Measurements from ENCODE around the gene CRYZ.

The CRYZ gene

GRCh38 chr1:74712881-74713280 lies 20.0 kb downstream of the CRYZ start:
- no peak for TF ChIP-seq GATA1 (IDR thresholded peaks at IDR 0.05; ENCODE audit: low read depth, low read length)
- DNase-seq = no peak

- DNase-seq = no peak
- TF ChIP-seq GATA1 (IDR thresholded peaks at IDR 0.05; ENCODE audit: low read depth, low read length) (no peak), POLR2A (IDR thresholded peaks at IDR 0.05; ENCODE audit: low read length) (no peak)
Measured at GRCh38 chr1:74703386-74704182, 29.3 kb downstream of the CRYZ start.

GRCh38 chr1:74699331-74699730 lies 33.5 kb downstream of the CRYZ start:
- no peak for DNase-seq
- no peak for TF ChIP-seq POLR2A (IDR thresholded peaks at IDR 0.05; ENCODE audit: low read length)

- TF ChIP-seq POLR2A (IDR thresholded peaks at IDR 0.05; ENCODE audit: low read length) (no peak), GATA1 (IDR thresholded peaks at IDR 0.05; ENCODE audit: low read depth, low read length) (no peak)
- no peak for DNase-seq
Measured at GRCh38 chr1:74697832-74698231, 35.0 kb downstream of the CRYZ start.

GRCh38 chr1:74693473-74693872 lies 39.4 kb downstream of the CRYZ start:
- no peak for DNase-seq
- TF ChIP-seq GATA1 (IDR thresholded peaks at IDR 0.05; ENCODE audit: low read depth, low read length) = no peak
- TF ChIP-seq POLR2A (IDR thresholded peaks at IDR 0.05; ENCODE audit: low read length) = no peak

GRCh38 chr1:74690909-74691308 lies 41.9 kb downstream of the CRYZ start:
- DNase-seq = no peak
- TF ChIP-seq POLR2A (IDR thresholded peaks at IDR 0.05; ENCODE audit: low read length) = no peak
- TF ChIP-seq GATA1 (IDR thresholded peaks at IDR 0.05; ENCODE audit: low read depth, low read length) = no peak

- no peak for TF ChIP-seq POLR2A (IDR thresholded peaks at IDR 0.05; ENCODE audit: low read length)
- TF ChIP-seq GATA1 (IDR thresholded peaks at IDR 0.05; ENCODE audit: low read depth, low read length) = no peak
- DNase-seq = no peak
Measured at GRCh38 chr1:74690364-74690696, 42.5 kb downstream of the CRYZ start.

- no peak for TF ChIP-seq GATA1 (IDR thresholded peaks at IDR 0.05; ENCODE audit: low read depth, low read length)
- TF ChIP-seq POLR2A (IDR thresholded peaks at IDR 0.05; ENCODE audit: low read length) = no peak
- DNase-seq = peak; percentile 47 to 67
Measured at GRCh38 chr1:74689621-74690363, 43.1 kb downstream of the CRYZ start.

- no peak for TF ChIP-seq POLR2A (IDR thresholded peaks at IDR 0.05; ENCODE audit: low read length)
- TF ChIP-seq GATA1 (IDR thresholded peaks at IDR 0.05; ENCODE audit: low read depth, low read length) = no peak
Measured at GRCh38 chr1:74686928-74687327, 45.9 kb downstream of the CRYZ start.

GRCh38 chr1:74684301-74684700 lies 48.5 kb downstream of the CRYZ start:
- TF ChIP-seq POLR2A (IDR thresholded peaks at IDR 0.05; ENCODE audit: low read length) (no peak), GATA1 (IDR thresholded peaks at IDR 0.05; ENCODE audit: low read depth, low read length) (no peak)
- DNase-seq = no peak

More at GRCh38 chr1:74686928-74687327, 45.9 kb downstream of the CRYZ start:
- DNase-seq = no peak

GRCh38 chr1:74683656-74684055 lies 49.2 kb downstream of the CRYZ start:
- TF ChIP-seq GATA1 (IDR thresholded peaks at IDR 0.05; ENCODE audit: low read depth, low read length) (no peak), POLR2A (IDR thresholded peaks at IDR 0.05; ENCODE audit: low read length) (no peak)

GRCh38 chr1:74681851-74682250 lies 51.0 kb downstream of the CRYZ start:
- TF ChIP-seq GATA1 (IDR thresholded peaks at IDR 0.05; ENCODE audit: low read depth, low read length) (no peak), POLR2A (IDR thresholded peaks at IDR 0.05; ENCODE audit: low read length) (no peak)
- DNase-seq = no peak

More at GRCh38 chr1:74683656-74684055, 49.2 kb downstream of the CRYZ start:
- peak in 1 of 2 experiments; percentile 1 for DNase-seq

GRCh38 chr1:74681449-74681848 lies 51.4 kb downstream of the CRYZ start:
- no peak for DNase-seq
- no peak for TF ChIP-seq POLR2A (IDR thresholded peaks at IDR 0.05; ENCODE audit: low read length)
- TF ChIP-seq GATA1 (IDR thresholded peaks at IDR 0.05; ENCODE audit: low read depth, low read length) = no peak

- no peak for TF ChIP-seq GATA1 (IDR thresholded peaks at IDR 0.05; ENCODE audit: low read depth, low read length)
- no peak for TF ChIP-seq POLR2A (IDR thresholded peaks at IDR 0.05; ENCODE audit: low read length)
- DNase-seq = no peak
Measured at GRCh38 chr1:74681001-74681400, 51.8 kb downstream of the CRYZ start.

- TF ChIP-seq POLR2A (IDR thresholded peaks at IDR 0.05; ENCODE audit: low read length) (no peak), GATA1 (IDR thresholded peaks at IDR 0.05; ENCODE audit: low read depth, low read length) (no peak)
- DNase-seq = no peak
Measured at GRCh38 chr1:74679811-74680210, 53.0 kb downstream of the CRYZ start.
